Thyroid gland (tissue), 4 donors: ENCODE results near the gene TPD52L1.

ENCODE experiments used
- CTCF ChIP-seq, 6 experiments: fragments of 200-600 bp in 3 of 6; fragments of 450-650 bp in 3 of 6; sonication (generic) in 3 of 6; IDR thresholded peaks; one replicate each; pipeline ENCODE4 v1.5.1; 2016 to 2019; ENCODE audit warnings: antibody characterized with exemption in 6 of 6, mild to moderate bottlenecking in 2 of 6, inconsistent platforms in 1 of 6, moderate library complexity in 1 of 6
- POLR2A ChIP-seq, 2 donors: fragments of 450-650 bp; IDR thresholded peaks; one replicate each; pipeline ENCODE4 v1.6.1; 2017; ENCODE audit warnings: antibody characterized with exemption in 2 of 2, mild to moderate bottlenecking in 2 of 2, moderate library complexity in 1 of 2

DNA sequence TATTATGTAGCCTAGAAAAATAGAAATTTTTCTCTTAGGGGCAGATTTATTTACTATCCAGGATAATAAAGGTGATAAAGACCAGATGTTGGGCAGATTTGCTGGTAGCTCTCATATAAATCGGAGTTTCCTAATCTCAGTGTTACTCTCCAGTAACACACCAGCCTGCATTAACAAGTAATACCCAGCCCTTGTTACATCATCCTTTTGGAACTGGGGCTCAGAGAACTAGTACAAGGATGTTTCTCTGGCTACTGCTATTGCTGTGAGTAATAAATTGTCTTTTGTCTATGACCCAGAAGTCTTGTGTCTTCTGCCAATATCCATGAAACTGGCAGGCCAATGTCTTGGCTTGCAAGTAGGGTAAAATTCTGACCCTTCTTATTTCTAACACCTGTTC lies 16.8 kb downstream of the TPD52L1 start:
- no peak for TF ChIP-seq CTCF (IDR thresholded peaks at IDR 0.05)
- no peak for TF ChIP-seq POLR2A (IDR thresholded peaks at IDR 0.05)
